ENCODE data around the gene HOXA1.
"Not testable (repeated sequence)": the region's sequence is repeated elsewhere in the genome, so short reads cannot be mapped to it uniquely, and the experiment has no call there.

The HOXA1 gene

GRCh38 chr7:27091105-27091504 lies 4.7 kb downstream of the HOXA1 start:
- DNase-seq = no peak

- DNase-seq = no peak
These were observed 7.5 kb downstream of the HOXA1 start for GRCh38 chr7:27088002-27088922.

- no peak for DNase-seq
These were observed 12.2 kb downstream of the HOXA1 start for GRCh38 chr7:27083646-27084045.

- no peak for DNase-seq
These were observed 13.6 kb downstream of the HOXA1 start for GRCh38 chr7:27082171-27082570.

- DNase-seq = no peak
These were observed 14.9 kb downstream of the HOXA1 start for GRCh38 chr7:27080844-27081436.

- no peak for DNase-seq
These were observed 16.4 kb downstream of the HOXA1 start for GRCh38 chr7:27079234-27079975.

- no peak for DNase-seq
These were observed 17.1 kb downstream of the HOXA1 start for GRCh38 chr7:27078616-27079233.

- DNase-seq = no peak
These were observed 22.7 kb downstream of the HOXA1 start for GRCh38 chr7:27073076-27073475.

GRCh38 chr7:27071622-27072390 lies 24.0 kb downstream of the HOXA1 start:
- no peak for DNase-seq

- no peak for DNase-seq
These were observed 27.5 kb downstream of the HOXA1 start for GRCh38 chr7:27068259-27068658.

- DNase-seq = no peak
These were observed 29.7 kb downstream of the HOXA1 start for GRCh38 chr7:27066148-27066547.

GRCh38 chr7:27065709-27066108 lies 30.1 kb downstream of the HOXA1 start:
- no peak for DNase-seq

- DNase-seq = no peak
These were observed 31.1 kb downstream of the HOXA1 start for GRCh38 chr7:27064661-27065060.

- DNase-seq = no peak
These were observed 31.6 kb downstream of the HOXA1 start for GRCh38 chr7:27064159-27064558.

GRCh38 chr7:27062946-27063345 lies 32.9 kb downstream of the HOXA1 start:
- no peak for DNase-seq

- DNase-seq = no peak
These were observed 42.6 kb downstream of the HOXA1 start for GRCh38 chr7:27053153-27053552.

- DNase-seq = no peak
These were observed 44.3 kb downstream of the HOXA1 start for GRCh38 chr7:27051451-27051850.

- no peak for DNase-seq
These were observed 47.4 kb downstream of the HOXA1 start for GRCh38 chr7:27048438-27048837.

GRCh38 chr7:27046854-27047549 lies 48.8 kb downstream of the HOXA1 start:
- no peak for DNase-seq

GRCh38 chr7:27045972-27046371 lies 49.8 kb downstream of the HOXA1 start:
- DNase-seq = not testable (repeated sequence)

- not testable (repeated sequence) for DNase-seq
These were observed 50.7 kb downstream of the HOXA1 start for GRCh38 chr7:27045066-27045465.
